SIG-M5 (cell line): ENCODE data around the gene ASB13.

Source experiments
- DNase-seq: peaks from one replicate; lab custom pipeline; 2025; lab: John Stamatoyannopoulos, UW

ASB13 gene

GRCh38 chr10:5669604-5670003 is 3.2 kb upstream of the ASB13 start:
- DNase-seq: no peak

- no peak for DNase-seq
Observed at GRCh38 chr10:5668429-5668828, 2.0 kb upstream of the ASB13 start.

GRCh38 chr10:5666841-5667630 is 641 bp upstream of the ASB13 start:
- DNase-seq: no peak

GRCh38 chr10:5665373-5666007 is 905 bp downstream of the ASB13 start:
- DNase-seq: no peak

- no peak for DNase-seq
Observed at GRCh38 chr10:5663692-5664427, 2.5 kb downstream of the ASB13 start.

- no peak for DNase-seq
Observed at GRCh38 chr10:5662708-5663579, 3.5 kb downstream of the ASB13 start.

- no peak for DNase-seq
Observed at GRCh38 chr10:5661043-5661442, 5.4 kb downstream of the ASB13 start.

- no peak for DNase-seq
Observed at GRCh38 chr10:5659702-5660528, 6.5 kb downstream of the ASB13 start.

GRCh38 chr10:5658871-5659618 is 7.3 kb downstream of the ASB13 start:
- DNase-seq: no peak

GRCh38 chr10:5656737-5657579 is 9.4 kb downstream of the ASB13 start:
- DNase-seq: no peak

GRCh38 chr10:5655121-5655520 is 11.3 kb downstream of the ASB13 start:
- no peak for DNase-seq

- DNase-seq: no peak
Observed at GRCh38 chr10:5654218-5654755, 12.1 kb downstream of the ASB13 start.

GRCh38 chr10:5652746-5653145 is 13.6 kb downstream of the ASB13 start:
- DNase-seq: no peak

- DNase-seq: no peak
Observed at GRCh38 chr10:5651388-5651764, 15.0 kb downstream of the ASB13 start.

- DNase-seq: no peak
Observed at GRCh38 chr10:5650664-5651387, 15.6 kb downstream of the ASB13 start.

GRCh38 chr10:5649746-5650145 is 16.6 kb downstream of the ASB13 start:
- no peak for DNase-seq

GRCh38 chr10:5648494-5649457 is 17.6 kb downstream of the ASB13 start:
- no peak for DNase-seq
